ENCODE data around the gene ARRDC1.

The ARRDC1 gene

GRCh38 chr9:137642892-137643291, 37.4 kb downstream of the ARRDC1 start:
- no peak for DNase-seq

GRCh38 chr9:137643921-137644320, 38.4 kb downstream of the ARRDC1 start:
- no peak for DNase-seq

GRCh38 chr9:137645211-137645610, 39.7 kb downstream of the ARRDC1 start:
- peak; percentile 87 for DNase-seq

- no peak for DNase-seq
Measured at GRCh38 chr9:137646341-137646740, 40.9 kb downstream of the ARRDC1 start.

GRCh38 chr9:137647096-137647714, 41.7 kb downstream of the ARRDC1 start:
- no peak for DNase-seq

- DNase-seq, result no peak
Measured at GRCh38 chr9:137648396-137648795, 42.9 kb downstream of the ARRDC1 start.

- no peak for DNase-seq
Measured at GRCh38 chr9:137649553-137649952, 44.1 kb downstream of the ARRDC1 start.

GRCh38 chr9:137650259-137650658, 44.8 kb downstream of the ARRDC1 start:
- DNase-seq, result no peak

- DNase-seq, result no peak
Measured at GRCh38 chr9:137650779-137651178, 45.3 kb downstream of the ARRDC1 start.

- no peak for DNase-seq
Measured at GRCh38 chr9:137656416-137656815, 50.9 kb downstream of the ARRDC1 start.

- DNase-seq, result no peak
Measured at GRCh38 chr9:137657606-137658005, 52.1 kb downstream of the ARRDC1 start.

- no peak for DNase-seq
Measured at GRCh38 chr9:137658781-137659180, 53.3 kb downstream of the ARRDC1 start.

GRCh38 chr9:137660144-137660543, 54.7 kb downstream of the ARRDC1 start:
- DNase-seq, result no peak

- DNase-seq, result no peak
Measured at GRCh38 chr9:137663584-137663983, 58.1 kb downstream of the ARRDC1 start.

GRCh38 chr9:137664676-137665075, 59.2 kb downstream of the ARRDC1 start:
- no peak for DNase-seq

Data from NCI-H2029 (cell line).